ENCODE data around the gene IGFBP4. TPM values are rescaled to one million over a fixed set of nuclear protein-coding genes. Genes with fewer than 3 reads are reported as not detected.

Gene IGFBP4
- total RNA-seq, 1 experiment from 2014 or later, result 6.5 TPM

DNA sequence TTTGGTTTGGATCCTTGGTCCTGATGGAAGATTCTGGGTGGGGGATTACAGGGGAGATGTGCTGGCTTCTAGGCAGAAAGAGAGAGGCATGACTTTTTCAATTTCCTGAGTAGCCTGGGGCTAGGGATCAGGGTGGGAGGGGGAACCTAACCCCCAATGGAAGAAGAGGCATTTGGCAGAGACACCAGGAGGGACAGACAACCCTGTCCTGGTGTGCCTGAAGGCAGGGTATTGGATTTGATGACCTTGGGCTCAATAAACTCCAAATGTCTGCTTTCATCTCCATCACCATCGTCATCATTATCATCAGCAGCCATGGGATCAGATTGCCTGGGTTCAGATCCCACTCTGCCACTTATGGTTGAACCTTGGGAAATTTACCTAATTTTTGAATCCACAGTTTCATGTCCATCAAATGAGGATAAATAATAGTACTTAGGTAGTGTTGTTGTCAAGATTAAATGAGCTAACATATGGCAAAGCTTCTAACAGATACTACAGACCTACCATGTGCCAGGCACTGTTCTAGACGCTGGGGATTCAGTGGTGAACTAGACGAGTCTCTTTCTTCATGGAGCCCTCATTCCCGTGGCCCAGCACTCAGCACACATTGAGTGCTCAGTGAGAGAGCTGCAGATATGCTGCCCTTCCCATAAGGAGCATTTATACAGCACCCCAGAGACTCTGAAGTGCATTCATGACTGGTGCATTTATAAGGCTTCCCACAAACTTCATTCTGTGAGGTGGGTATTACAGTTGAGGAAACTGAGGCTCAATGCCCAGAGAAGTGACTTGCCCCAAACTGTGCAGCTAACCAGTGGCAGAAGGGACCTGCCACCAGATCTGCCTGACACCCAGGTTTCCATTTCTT is 26.8 kb downstream of the IGFBP4 start:
- peaks cover 79% of the 10 kb centered on the region for H3K36me3 Mint-ChIP-seq (ENCODE audit: insufficient read depth, unreplicated experiment)
- H3K27me3 Mint-ChIP-seq (ENCODE audit: insufficient read depth, unreplicated experiment), result no peaks in the 10 kb centered on the region
- POLR2A ChIA-PET, result interaction anchor here (0.6 to 21.4 kb wide), 25 partner anchors 12 to 236 kb away, joined by 3 to 703 read pairs (median 7); partner anchors contain the start of genes IGFBP4, TNS4 and TOP2A

DNA sequence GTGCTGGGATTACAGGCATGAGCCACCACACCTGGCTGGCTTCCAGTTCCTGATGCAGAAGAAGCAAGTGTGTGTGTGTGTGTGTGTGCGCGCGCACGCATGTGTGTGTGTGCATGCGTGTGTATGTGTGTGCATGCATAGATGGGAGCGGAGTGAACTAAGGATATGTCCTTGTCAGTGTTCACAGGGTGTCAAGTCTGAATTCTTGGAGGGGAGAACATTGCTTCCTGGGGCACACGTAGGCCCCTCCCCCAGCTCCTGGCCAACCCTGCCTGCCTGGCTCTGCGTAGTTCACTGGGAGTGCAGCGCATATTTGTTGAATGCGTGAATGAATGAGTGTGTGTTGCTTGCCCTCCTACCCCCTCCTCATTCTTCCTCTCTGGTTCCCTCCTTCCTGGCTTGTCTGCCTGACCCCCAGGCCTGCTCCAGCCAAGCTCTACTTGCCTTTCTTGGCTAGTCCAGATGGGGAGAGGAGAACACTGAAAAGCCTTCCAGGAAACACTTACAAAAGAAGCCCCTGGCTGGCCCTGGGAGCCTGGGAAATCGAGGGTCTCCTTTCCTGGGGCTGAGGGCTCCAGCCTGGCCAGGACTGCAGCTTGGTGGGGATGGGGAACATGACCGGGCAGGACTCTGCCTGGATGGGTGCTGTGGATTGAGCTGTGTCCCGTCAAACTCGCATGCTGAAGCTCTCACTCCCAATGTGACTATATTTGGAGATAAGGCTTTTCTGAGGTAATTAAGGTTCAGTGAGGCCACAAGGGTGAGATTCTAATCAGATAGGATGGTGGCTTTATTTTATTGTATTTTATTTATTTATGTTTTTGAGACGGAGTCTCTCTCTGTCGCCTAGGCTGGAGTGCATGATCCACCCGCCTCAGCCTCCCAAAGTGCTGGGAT is 27.9 kb downstream of the IGFBP4 start:
- Mint-ChIP-seq H3K4me1 (ENCODE audit: insufficient read depth, unreplicated experiment) (peaks cover 33% of the 10 kb centered on the region), H3K27me3 (ENCODE audit: insufficient read depth, unreplicated experiment) (no peaks in the 10 kb centered on the region), H3K9me3 (ENCODE audit: unreplicated experiment) (no peaks in the 10 kb centered on the region), H3K36me3 (ENCODE audit: insufficient read depth, unreplicated experiment) (peaks cover 83% of the 10 kb centered on the region), H3K4me3 (ENCODE audit: unreplicated experiment) (no peak overlapping the region), H3K27ac (ENCODE audit: low read depth, unreplicated experiment) (peak overlapping the region; percentile 73)
- CTCF ChIA-PET, result interaction anchor here (0.6 to 2.6 kb wide), 8 partner anchors 21 to 166 kb away, joined by 3 to 7 read pairs (median 5); no protein-coding TSS in a partner anchor
- intact Hi-C loops (cut with micrococcal nuclease), result no loop called here
- POLR2A ChIA-PET, result interaction anchor here (0.6 to 21.4 kb wide), 42 partner anchors 8 to 932 kb away, joined by 3 to 703 read pairs (median 4); partner anchors contain the start of genes IGFBP4, TNS4 and TOP2A
- TF ChIP-seq, protein P1, sequence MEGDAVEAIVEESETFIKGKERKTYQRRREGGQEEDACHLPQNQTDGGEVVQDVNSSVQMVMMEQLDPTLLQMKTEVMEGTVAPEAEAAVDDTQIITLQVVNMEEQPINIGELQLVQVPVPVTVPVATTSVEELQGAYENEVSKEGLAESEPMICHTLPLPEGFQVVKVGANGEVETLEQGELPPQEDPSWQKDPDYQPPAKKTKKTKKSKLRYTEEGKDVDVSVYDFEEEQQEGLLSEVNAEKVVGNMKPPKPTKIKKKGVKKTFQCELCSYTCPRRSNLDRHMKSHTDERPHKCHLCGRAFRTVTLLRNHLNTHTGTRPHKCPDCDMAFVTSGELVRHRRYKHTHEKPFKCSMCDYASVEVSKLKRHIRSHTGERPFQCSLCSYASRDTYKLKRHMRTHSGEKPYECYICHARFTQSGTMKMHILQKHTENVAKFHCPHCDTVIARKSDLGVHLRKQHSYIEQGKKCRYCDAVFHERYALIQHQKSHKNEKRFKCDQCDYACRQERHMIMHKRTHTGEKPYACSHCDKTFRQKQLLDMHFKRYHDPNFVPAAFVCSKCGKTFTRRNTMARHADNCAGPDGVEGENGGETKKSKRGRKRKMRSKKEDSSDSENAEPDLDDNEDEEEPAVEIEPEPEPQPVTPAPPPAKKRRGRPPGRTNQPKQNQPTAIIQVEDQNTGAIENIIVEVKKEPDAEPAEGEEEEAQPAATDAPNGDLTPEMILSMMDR (IDR thresholded peaks at IDR 0.05; ENCODE audit: unreplicated experiment), result no peak
- DNase-seq (ENCODE audit: unreplicated experiment), result peak; percentile 78
- no TSS peak for BruUV-seq (replicated peaks)

More for the DNA sequence above, 26.8 kb downstream of the IGFBP4 start:
- no peak for DNase-seq (ENCODE audit: unreplicated experiment)
- CTCF ChIA-PET, result interaction anchor here (0.6 to 2.5 kb wide), 6 partner anchors 20 to 165 kb away, joined by 3 to 6 read pairs (median 3); no protein-coding TSS in a partner anchor
- Mint-ChIP-seq H3K4me3 (ENCODE audit: unreplicated experiment) (no peak overlapping the region), H3K27ac (ENCODE audit: low read depth, unreplicated experiment) (no peak overlapping the region), H3K9me3 (ENCODE audit: unreplicated experiment) (no peaks in the 10 kb centered on the region), H3K4me1 (ENCODE audit: insufficient read depth, unreplicated experiment) (peaks cover 30% of the 10 kb centered on the region)
- intact Hi-C loops (cut with micrococcal nuclease), result no loop called here
- BruUV-seq (replicated peaks), result no TSS peak
- TF ChIP-seq, protein P1 (IDR thresholded peaks at IDR 0.05; ENCODE audit: unreplicated experiment), result no peak

- intact Hi-C loops (cut with micrococcal nuclease), result loop anchor here (1.0 to 2.0 kb wide), 2 partner anchors 29 to 61 kb away; partner anchors contain the start of gene TNS4
- no TSS peak for BruUV-seq (replicated peaks)
- Mint-ChIP-seq H3K36me3 (ENCODE audit: insufficient read depth, unreplicated experiment) (peaks cover 85% of the 10 kb centered on the region), H3K9me3 (ENCODE audit: unreplicated experiment) (no peaks in the 10 kb centered on the region), H3K4me1 (ENCODE audit: insufficient read depth, unreplicated experiment) (peaks cover 35% of the 10 kb centered on the region), H3K27ac (ENCODE audit: low read depth, unreplicated experiment) (peak overlapping the region; percentile 73), H3K4me3 (ENCODE audit: unreplicated experiment) (no peak overlapping the region), H3K27me3 (ENCODE audit: insufficient read depth, unreplicated experiment) (no peaks in the 10 kb centered on the region)
- ChIA-PET CTCF (interaction anchor here (0.6 to 2.6 kb wide), 8 partner anchors 23 to 1536 kb away, joined by 3 to 8 read pairs (median 4); no protein-coding TSS in a partner anchor), POLR2A (interaction anchor here (0.5 to 21.4 kb wide), 35 partner anchors 9 to 359 kb away, joined by 3 to 703 read pairs (median 6); partner anchors contain the start of genes GJD3, IGFBP4, TNS4 and TOP2A)
- peak; percentile 67 for DNase-seq (ENCODE audit: unreplicated experiment)
- TF ChIP-seq, protein P1 (IDR thresholded peaks at IDR 0.05; ENCODE audit: unreplicated experiment), result no peak
Observed at GRCh38 chr17:40471846-40472732, 28.8 kb downstream of the IGFBP4 start.

All from MCF 10A (cell line).